Heart left ventricle (tissue), 16 donors: ENCODE measurements around the gene KNSTRN. TPM values are rescaled to one million over a fixed set of nuclear protein-coding genes. Genes with fewer than 3 reads are reported as not detected.
A peak's percentile ranks its signal among the peaks of the same experiment; 100 is the strongest.

Experiments
- ATAC-seq, 4 donors: fragments of 200-7000 bp; cut with Tn5 transposase; one replicate each; pipeline ENCODE4 v1.9.1; 2020 to 2022; ENCODE audit warnings: moderate library complexity in 4 of 4, mild to moderate bottlenecking in 3 of 4, moderate number of reproducible peaks in 1 of 4
- DNase-seq, 5 donors: peaks; one replicate each; pipeline ENCODE4 v3.0.0-alpha.2; 2020
- H3K27ac ChIP-seq, 12 donors: fragments of 200-600 bp; sonication (generic) in 4 of 12; one replicate each; pipeline versions ENCODE4 v1.5.0 to v1.8.0; 2016 to 2022; ENCODE audit warnings: mild to moderate bottlenecking in 2 of 12
- H3K27me3 ChIP-seq, 9 donors: fragments of 200-600 bp; sonication (generic) in 2 of 9; one replicate each; pipeline versions ENCODE4 v1.5.1 to v1.8.0; 2016 to 2022; ENCODE audit warnings: mild to moderate bottlenecking in 3 of 9
- H3K36me3 ChIP-seq, 9 donors: fragments of 200-600 bp; sonication (generic) in 2 of 9; one replicate each; pipeline versions ENCODE4 v1.5.0 to v1.8.0; 2018 to 2022; ENCODE audit warnings: mild to moderate bottlenecking in 2 of 9
- H3K4me1 ChIP-seq, 12 donors: fragments of 200-600 bp; sonication (generic) in 4 of 12; one replicate each; pipeline versions ENCODE4 v1.5.0 to v1.8.0; 2016 to 2022; ENCODE audit warnings: mild to moderate bottlenecking in 3 of 12
- H3K4me3 ChIP-seq, 12 donors: fragments of 200-600 bp; sonication (generic) in 4 of 12; one replicate each; pipeline versions ENCODE4 v1.5.0 to v1.8.0; 2017 to 2022; ENCODE audit warnings: mild to moderate bottlenecking in 9 of 12, moderate library complexity in 4 of 12
- H3K9me3 ChIP-seq, 12 donors: fragments of 200-600 bp; sonication (generic) in 4 of 12; one replicate each; pipeline versions ENCODE4 v1.5.0 to v1.8.0; 2016 to 2022; ENCODE audit warnings: mild to moderate bottlenecking in 1 of 12
- POLR2A ChIP-seq, 2 donors: fragments of 450-650 bp; IDR thresholded peaks; one replicate each; pipeline ENCODE4 v1.6.1; 2017; ENCODE audit warnings: antibody characterized with exemption in 2 of 2, mild to moderate bottlenecking in 2 of 2, moderate library complexity in 2 of 2
- WGBS, 4 donors: extraction: QIAGEN DNeasy Blood & Tissue Kit in 2 of 4; methylation state at CpG; one replicate each; pipeline versions ENCODE4 v1.1.5 to v1.1.7; 2013 to 2018; 5-methylcytosine and 5-hydroxymethylcytosine counted together
- intact Hi-C, 10 donors: fragments of 100-400 bp; cut with DNase I; formaldehyde crosslinking; loops; one replicate each; pipeline versions ENCODE4 v1.11.1 to v1.14.2; 2022
- polyA plus RNA-seq, 2 donors: library from polyadenylated mRNA; stranded (reverse); fragments of 200-250 nt; gene quantifications; one replicate each; pipeline ENCODE4 v1.2.3, GENCODE V29; 2013
- total RNA-seq, 9 donors: library from RNA; depleted of rRNA in 2 of 9; stranded (reverse); fragments of >200 nt in 2 of 9; fragmentation: NEBNext Ultra II Directional in 3 of 9; extraction: Animal tissue kit (Norgen Biotek cat#: 25700) in 3 of 9; gene quantifications; one replicate each; pipeline versions ENCODE4 v1.1.0 to v1.2.4, GENCODE V29; 2016 to 2023
- TF ChIP-seq, protein P1 (sequence below), 12 donors: fragments of 200-600 bp; sonication (generic) in 4 of 12; IDR thresholded peaks; one replicate each; pipeline versions ENCODE4 v1.5.0 to v1.8.0; 2018 to 2022; ENCODE audit warnings: antibody characterized with exemption in 12 of 12, mild to moderate bottlenecking in 5 of 12
- donor health status: ischemic (EF 13 %, LVEDD 7.1; RV severe dilation, severe dysfunction).
- donor health status: healthy with polysubstance abuse.
- donor health status: DM: no; HTN: yes; CAD: no.
- donor health status: DM: no; HTN: no; CAD: no.
- donor health status: ischemic (EF 25% LVEDD 6.9; RV normal size, moderate dysfunction).
- donor health status: ischemic (EF 25% LVEDD 5.7; RV mildly dilated, moderate dysfunction).
- donor health status: healthy.
- donor health status: DM: yes; HTN: yes; CAD: no.
- donor health status: ischemic (EF 35%, LVEDD 5.7; RV mildly dilated, moderate dysfunction).
- donor health status: nonischemic (EF 11% LVEDD 7.7; RV severe dilation, severe dysfunction).
- donor health status: DM: yes; HTN: yes; CAD: no.
- donor health status: PGD.
- donor health status: ischemic (EF 29% LVEDD 5.4; RV normal size, mild dysfunction).
- donor health status: nonischemic (EF 23%, LVEDD 6.1; RV moderate dilation, normal function).

The KNSTRN gene
- total and polyA plus RNA-seq, 11 donors = 8.0 to 20.1 (median 9.9) TPM

DNA sequence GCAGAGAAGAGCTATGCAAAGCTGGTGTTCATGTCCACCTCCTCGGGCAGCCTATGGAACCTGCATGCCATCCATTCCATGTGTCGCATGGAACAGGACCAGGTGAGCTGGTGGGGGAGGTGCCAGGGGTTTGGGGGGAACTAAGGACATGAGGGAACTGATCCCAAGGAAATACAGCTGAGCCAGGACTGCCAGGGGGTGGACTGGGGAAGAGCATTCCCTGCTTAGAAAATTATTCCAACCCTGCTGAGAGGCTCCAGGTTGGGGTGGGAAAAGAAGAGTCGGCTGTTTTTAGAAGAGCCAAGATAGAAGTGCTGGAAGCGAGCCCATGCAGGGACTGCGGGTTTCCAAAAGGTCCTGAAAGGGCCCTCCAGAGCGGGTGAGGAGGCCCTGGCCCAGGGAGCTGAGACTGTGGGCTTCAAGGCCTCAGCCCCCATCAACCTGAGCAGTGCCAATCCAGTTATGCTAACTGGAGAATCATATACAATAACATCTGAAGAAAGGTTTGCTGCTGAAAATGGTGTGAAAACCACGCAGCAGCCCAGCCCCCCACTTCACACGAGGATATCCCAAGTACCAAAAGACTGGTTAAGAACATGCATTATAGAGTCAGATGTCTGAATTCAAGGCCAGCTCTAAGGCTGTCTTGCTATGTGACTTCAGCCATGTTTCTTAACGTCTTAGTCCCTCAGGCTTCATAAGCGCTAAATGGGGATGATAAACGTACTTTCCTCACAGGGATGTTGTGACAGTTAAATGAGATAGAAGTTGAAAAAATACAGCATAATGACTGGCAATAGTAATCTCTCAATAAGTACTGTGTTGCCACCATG, 16.7 kb upstream of the KNSTRN start:
- Histone ChIP-seq H3K36me3 (no peaks in the 10 kb centered on the region), H3K27me3 (no peaks in the 10 kb centered on the region), H3K9me3 (no peaks in the 10 kb centered on the region), H3K27ac (peak overlapping the region in 11 of 12 donors; percentile 69 to 95 (median 88)), H3K4me3 (no peak overlapping the region), H3K4me1 (peaks cover 0 to 35% (median 20%) of the 10 kb centered on the region in 12 donors)
- no peak for DNase-seq
- no peak for ATAC-seq
- TF ChIP-seq POLR2A (IDR thresholded peaks at IDR 0.05) = no peak
- TF ChIP-seq, protein P1, sequence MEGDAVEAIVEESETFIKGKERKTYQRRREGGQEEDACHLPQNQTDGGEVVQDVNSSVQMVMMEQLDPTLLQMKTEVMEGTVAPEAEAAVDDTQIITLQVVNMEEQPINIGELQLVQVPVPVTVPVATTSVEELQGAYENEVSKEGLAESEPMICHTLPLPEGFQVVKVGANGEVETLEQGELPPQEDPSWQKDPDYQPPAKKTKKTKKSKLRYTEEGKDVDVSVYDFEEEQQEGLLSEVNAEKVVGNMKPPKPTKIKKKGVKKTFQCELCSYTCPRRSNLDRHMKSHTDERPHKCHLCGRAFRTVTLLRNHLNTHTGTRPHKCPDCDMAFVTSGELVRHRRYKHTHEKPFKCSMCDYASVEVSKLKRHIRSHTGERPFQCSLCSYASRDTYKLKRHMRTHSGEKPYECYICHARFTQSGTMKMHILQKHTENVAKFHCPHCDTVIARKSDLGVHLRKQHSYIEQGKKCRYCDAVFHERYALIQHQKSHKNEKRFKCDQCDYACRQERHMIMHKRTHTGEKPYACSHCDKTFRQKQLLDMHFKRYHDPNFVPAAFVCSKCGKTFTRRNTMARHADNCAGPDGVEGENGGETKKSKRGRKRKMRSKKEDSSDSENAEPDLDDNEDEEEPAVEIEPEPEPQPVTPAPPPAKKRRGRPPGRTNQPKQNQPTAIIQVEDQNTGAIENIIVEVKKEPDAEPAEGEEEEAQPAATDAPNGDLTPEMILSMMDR (IDR thresholded peaks at IDR 0.05) = no peak
- intact Hi-C loops = loop anchor here in 7 of 10 donors (2.0 to 10.0 kb wide), 7 partner anchors 25 to 56 kb away; partner anchors contain the start of genes INAFM2 (in 4 of the 7), CCDC9B (in 1 of the 7) and IVD (in 1 of the 7)
- WGBS, 4 donors = 62 to 73% (median 67%) methylated on average over 11 of the region's 11 CpGs

DNA sequence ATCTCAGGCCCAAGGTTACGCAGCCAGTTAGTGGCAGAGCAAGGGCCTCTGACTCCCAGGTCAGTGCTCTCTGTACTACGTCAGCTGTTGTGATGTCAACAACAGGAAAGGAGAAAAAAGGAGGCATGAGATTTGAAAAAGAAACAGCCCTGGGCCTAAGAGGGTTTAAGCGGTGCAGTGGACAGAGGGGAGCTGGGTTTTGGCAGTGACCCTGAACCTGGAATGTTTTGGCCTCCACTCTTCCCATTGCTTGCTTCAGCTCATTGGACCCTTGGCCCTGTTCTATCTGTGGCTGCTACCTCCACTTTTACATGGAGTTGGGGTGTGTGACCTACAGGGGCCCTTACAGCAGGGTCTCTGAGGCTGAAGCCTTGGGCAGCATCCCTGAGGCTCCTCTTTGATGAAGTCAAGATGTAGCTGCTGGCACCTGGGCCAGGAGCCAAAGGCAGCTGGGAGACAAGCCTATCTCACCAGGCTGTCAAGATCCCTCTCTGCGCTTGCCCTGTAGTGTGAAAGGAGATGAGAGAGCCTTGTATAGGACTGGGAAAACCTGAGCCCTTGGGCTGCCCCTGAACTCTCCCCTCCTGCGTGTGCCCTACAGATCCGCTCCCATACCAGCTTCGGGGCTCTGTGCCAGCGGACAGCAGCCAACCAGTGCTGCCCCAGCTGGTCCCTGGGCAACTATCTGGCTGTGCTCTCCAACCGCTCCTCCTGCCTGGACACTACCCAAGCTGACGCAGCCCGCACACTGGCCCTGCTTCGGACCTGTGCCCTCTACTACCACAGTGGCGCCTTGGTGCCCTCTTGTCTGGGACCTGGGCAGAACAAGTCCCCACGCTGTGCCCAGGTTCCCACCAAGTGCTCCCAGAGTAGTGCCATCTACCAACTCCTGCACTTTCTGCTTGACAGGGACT, 15.8 kb upstream of the KNSTRN start:
- Histone ChIP-seq H3K9me3 (no peaks in the 10 kb centered on the region), H3K4me1 (peaks cover 0 to 35% (median 20%) of the 10 kb centered on the region in 12 donors), H3K27me3 (no peaks in the 10 kb centered on the region), H3K27ac (peak overlapping the region; percentile 57 to 95 (median 86)), H3K36me3 (no peaks in the 10 kb centered on the region), H3K4me3 (peak overlapping the region in 1 of 12 donors; percentile 59)
- intact Hi-C loops = loop anchor here in 7 of 10 donors (2.0 to 10.0 kb wide), 7 partner anchors 26 to 56 kb away; partner anchors contain the start of genes INAFM2 (in 4 of the 7), CCDC9B (in 1 of the 7) and IVD (in 1 of the 7)
- TF ChIP-seq, protein P1 (IDR thresholded peaks at IDR 0.05) = no peak
- no peak for TF ChIP-seq POLR2A (IDR thresholded peaks at IDR 0.05)
- 56 to 68% (median 58%) methylated on average over 13 to 14 of the region's 14 CpGs for WGBS, 4 donors
- peak; percentile 88 to 95 (median 89) for DNase-seq
- peak; percentile 85 to 94 (median 90) for ATAC-seq

DNA sequence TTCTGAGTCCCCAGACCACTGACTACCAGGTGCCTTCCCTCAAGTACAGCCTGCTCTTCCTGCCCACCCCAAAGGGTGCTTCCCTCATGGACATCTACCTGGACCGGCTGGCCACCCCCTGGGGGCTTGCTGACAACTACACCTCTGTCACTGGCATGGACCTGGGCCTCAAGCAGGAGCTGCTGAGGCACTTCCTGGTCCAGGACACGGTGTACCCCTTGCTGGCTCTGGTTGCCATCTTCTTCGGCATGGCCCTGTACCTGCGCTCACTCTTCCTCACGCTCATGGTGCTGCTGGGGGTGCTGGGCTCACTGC, 15.2 kb upstream of the KNSTRN start:
- H3K9me3 ChIP-seq = no peaks in the 10 kb centered on the region
- H3K4me1 ChIP-seq = peaks cover 0 to 35% (median 20%) of the 10 kb centered on the region in 12 donors
- DNase-seq (peak in 1 of 5 donors; percentile 37), ATAC-seq (peak in 1 of 4 donors; percentile 2)
- intact Hi-C loops = loop anchor here in 7 of 10 donors (2.0 to 10.0 kb wide), 7 partner anchors 27 to 55 kb away; partner anchors contain the start of genes INAFM2 (in 4 of the 7), CCDC9B (in 1 of the 7) and IVD (in 1 of the 7)
- peak overlapping the region in 8 of 12 donors; percentile 37 to 59 (median 49) for H3K4me3 ChIP-seq
- no peak for TF ChIP-seq POLR2A (IDR thresholded peaks at IDR 0.05)
- TF ChIP-seq, protein P1 (IDR thresholded peaks at IDR 0.05) = no peak
- H3K36me3 ChIP-seq = no peaks in the 10 kb centered on the region
- peak overlapping the region; percentile 11 to 95 (median 86) for H3K27ac ChIP-seq
- 70 to 81% (median 80%) methylated on average over 5 of the region's 5 CpGs for WGBS, 4 donors
- no peaks in the 10 kb centered on the region for H3K27me3 ChIP-seq
